ENCODE measurements around the gene S100A3.
"Not testable (repeated sequence)": the region's sequence is repeated elsewhere in the genome, so short reads cannot be mapped to it uniquely, and the experiment has no call there.

S100A3 gene

GRCh38 chr1:153548722-153549688 lies at the start of gene S100A3:
S100A3 (minus strand) TSS chr1:153549258; CDS start chr1:153548485, 773 bp downstream.
- DNase-seq: no peak

- DNase-seq: peak; percentile 29
These were observed 49.5 kb upstream of the S100A3 start for GRCh38 chr1:153598309-153599172.

- peak; percentile 50 for DNase-seq
These were observed 48.1 kb upstream of the S100A3 start for GRCh38 chr1:153597206-153597605.

GRCh38 chr1:153592748-153593147 lies 43.7 kb upstream of the S100A3 start:
- DNase-seq: no peak

DNA sequence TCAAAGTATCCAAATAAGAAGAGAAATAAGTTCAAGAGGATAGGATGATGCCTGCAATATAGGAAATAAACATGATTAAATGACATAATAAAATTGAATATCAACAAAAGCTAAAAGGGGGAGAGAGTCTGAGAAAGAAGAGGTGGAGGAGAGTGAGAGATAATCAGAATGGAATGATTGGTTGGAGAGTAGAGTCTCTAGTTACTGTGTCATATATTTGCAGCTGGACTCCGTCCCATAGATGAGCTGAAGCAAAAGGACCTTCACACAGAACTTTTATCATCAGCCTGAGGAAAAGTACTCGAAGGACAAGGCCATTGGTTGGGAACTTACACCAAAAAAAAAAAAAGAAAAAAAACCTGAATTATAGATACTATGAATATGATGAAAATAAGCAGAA lies 39.4 kb upstream of the S100A3 start:
- DNase-seq: no peak

DNA sequence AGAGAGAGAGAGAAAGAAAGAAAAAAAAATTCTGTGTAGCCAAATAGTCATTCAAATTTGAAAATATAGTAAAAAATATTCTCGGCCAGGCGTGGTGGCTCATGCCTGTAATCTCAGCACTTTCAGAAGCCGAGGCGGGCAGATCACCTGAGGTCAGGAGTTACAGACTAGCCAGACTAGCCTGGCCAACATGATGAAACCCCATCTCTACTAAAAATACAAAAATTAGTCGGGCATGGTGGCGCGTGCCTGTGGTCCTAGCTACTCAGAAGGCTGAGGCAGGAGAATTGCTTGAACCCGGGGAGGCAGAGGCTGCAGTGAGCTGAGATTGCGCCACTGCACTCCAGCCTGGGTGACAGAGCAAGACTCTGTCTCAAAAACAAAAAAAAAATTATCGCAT lies 39.0 kb upstream of the S100A3 start:
- DNase-seq: not testable (repeated sequence)

GRCh38 chr1:153587314-153587713 lies 38.3 kb upstream of the S100A3 start:
- DNase-seq: no peak

DNA sequence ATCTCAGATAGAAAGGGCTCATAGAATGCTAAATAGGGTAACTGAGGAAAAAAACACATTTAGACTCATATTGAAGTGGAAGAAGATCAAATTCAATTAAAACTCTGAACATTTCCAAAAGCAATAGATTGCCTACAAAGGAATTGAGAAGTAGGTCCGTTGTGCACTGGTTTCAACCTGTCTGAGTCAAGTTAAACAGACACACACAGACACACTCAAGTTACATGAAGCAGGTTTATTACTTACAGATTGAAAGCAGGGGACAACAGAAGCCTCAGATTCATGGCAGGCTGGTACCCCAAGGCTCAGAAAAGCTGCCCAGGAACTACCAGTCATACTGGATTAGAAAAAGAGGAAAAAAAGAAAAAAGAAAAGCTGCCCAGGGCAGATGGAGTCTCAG lies 37.3 kb upstream of the S100A3 start:
- no peak for DNase-seq

GRCh38 chr1:153585006-153585405 lies 35.9 kb upstream of the S100A3 start:
- no peak for DNase-seq

DNA sequence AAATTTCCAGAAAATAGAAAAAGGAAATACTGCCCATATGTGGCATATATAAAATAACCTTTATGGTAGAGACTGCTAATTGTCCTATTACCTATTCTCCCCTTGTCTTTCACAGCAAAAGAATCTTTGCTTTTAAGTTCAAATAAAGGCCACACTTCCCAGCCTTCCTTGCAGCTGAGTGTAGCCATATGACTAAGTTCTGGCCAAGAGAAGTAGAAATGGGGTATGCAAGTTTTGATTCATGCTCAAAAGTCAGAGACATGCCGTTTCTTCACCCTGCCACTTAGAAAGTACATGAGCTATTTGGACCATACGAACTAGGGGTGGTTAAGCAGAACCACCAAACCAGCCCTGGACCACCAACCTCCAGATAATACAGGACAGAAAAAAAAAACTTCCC lies 34.9 kb upstream of the S100A3 start:
- DNase-seq: no peak

DNA sequence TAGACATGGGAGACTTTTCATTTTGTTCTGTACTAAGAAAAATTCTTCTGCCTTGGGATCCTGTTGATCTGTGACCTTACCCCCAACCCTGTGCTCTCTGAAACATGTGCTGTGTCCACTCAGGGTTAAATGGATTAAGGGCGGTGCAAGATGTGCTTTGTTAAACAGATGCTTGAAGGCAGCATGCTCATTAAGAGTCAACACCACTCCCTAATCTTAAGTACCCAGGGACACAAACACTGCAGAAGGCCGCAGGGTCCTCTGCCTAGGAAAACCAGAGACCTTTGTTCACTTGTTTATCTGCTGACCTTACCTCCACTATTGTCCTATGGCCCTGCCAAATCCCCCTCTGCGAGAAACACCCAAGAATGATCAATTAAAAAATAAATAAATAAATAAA lies 34.5 kb upstream of the S100A3 start:
- not testable (repeated sequence) for DNase-seq

GRCh38 chr1:153582836-153583235 lies 33.8 kb upstream of the S100A3 start:
- DNase-seq: not testable (repeated sequence)

DNA sequence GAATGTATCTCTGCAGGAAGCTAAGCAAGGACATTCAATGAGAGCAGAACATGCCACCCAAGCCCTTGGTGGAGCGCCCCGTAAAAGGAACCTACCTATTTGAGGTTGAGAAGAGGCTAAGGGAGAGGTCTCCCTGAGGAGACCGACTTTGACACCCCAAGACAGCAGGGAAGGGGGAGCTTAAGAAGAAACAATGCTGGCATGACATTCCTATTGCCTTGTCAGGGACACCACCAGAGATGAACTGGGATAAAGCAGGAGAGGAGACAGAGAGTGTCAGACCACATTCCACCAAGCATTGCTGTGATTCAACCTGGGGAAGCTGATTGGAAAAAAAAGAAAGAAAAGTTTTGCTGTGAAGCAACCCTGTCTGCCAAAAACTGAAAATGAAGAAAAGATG lies 29.9 kb upstream of the S100A3 start:
- no peak for DNase-seq

DNA sequence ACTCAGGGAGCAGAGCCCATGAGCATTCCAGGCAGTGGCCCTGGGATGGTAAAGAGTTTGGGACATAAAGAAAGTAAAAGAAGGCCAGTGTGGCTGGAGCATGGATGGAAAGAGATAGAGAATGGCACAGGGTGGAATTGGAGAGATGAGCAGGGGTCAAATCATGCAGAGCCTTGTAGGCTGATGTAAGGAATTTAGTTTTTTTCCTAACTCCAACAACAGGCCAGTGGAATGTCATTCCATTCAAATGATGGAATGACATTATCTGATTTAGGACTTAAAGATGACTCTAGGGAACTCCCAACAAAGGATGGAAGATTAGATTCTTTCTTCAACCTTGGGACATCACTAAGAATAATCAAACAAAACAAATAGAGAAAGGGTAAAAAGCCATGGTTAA lies 29.4 kb upstream of the S100A3 start:
- DNase-seq: no peak

- DNase-seq: no peak
These were observed 28.6 kb upstream of the S100A3 start for GRCh38 chr1:153577624-153578051.

- no peak for DNase-seq
These were observed 28.1 kb upstream of the S100A3 start for GRCh38 chr1:153577138-153577537.

GRCh38 chr1:153575497-153575896 lies 26.4 kb upstream of the S100A3 start:
- not testable (repeated sequence) for DNase-seq

GRCh38 chr1:153575081-153575491 lies 26.0 kb upstream of the S100A3 start:
- not testable (repeated sequence) for DNase-seq

GRCh38 chr1:153573351-153573750 lies 24.3 kb upstream of the S100A3 start:
- no peak for DNase-seq

DNA sequence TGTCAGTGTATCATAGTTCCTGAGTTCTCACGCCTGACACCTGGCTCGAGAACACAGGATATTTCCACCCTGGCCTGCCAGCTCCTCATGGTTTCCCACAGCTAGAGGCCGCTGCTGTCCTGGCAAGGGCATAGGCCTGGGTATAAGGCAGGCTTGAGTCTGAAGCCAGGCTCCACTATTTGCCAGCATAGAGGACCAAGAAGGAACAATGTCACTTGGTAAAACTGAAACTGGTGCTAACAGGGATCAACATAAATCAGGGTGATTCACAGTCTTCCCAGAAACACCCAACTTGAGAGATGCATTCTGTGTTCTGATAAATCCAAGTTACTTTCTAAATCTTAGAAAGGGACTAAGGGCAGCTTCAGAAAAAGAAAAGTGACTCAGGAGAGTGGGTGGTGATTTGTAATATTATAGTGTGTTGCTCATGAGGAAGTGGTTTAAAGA lies 23.5 kb upstream of the S100A3 start:
- DNase-seq: peak; percentile 79

- DNase-seq: no peak
These were observed 22.6 kb upstream of the S100A3 start for GRCh38 chr1:153571706-153572105.

- DNase-seq: no peak
These were observed 21.8 kb upstream of the S100A3 start for GRCh38 chr1:153570874-153571273.

- DNase-seq: no peak
These were observed 20.4 kb upstream of the S100A3 start for GRCh38 chr1:153569465-153569864.

Measured in activated CD4-positive, alpha-beta T cell treated with anti-CD3 and anti-CD28 coated beads for 48 hours (primary cell).